ENCODE results near the gene PDE4B. TPM values are rescaled to one million over a fixed set of nuclear protein-coding genes. Genes with fewer than 3 reads are reported as not detected.

Gene PDE4B
- total RNA-seq, 3 donors from 2014 or later, result 8.0 to 207 (median 54.4) TPM

GRCh38 chr1:66197120-66197519 is 404.4 kb downstream of the PDE4B start:
- TF ChIP-seq CTCF (IDR thresholded peaks at IDR 0.05), result no peak
- no peak for TF ChIP-seq POLR2A (IDR thresholded peaks at IDR 0.05)
- TF ChIP-seq POLR2AphosphoS5 (IDR thresholded peaks at IDR 0.05), result no peak
- Histone ChIP-seq H3K36me3 (no peaks in the 10 kb centered on the region), H3K9me3 (no peaks in the 10 kb centered on the region), H3K4me1 (peaks cover 0 to 7% of the 10 kb centered on the region in 2 donors), H3K4me3 (no peak overlapping the region), H3K27me3 (no peaks in the 10 kb centered on the region), H3K27ac (no peak overlapping the region)
- intact Hi-C loops (cut with DNase I; ENCODE audit: low total_unique reads), result no loop called here
- DNase-seq (ENCODE audit: low spot score in 2 of 2), result no peak

GRCh38 chr1:66197785-66198184 is 405.1 kb downstream of the PDE4B start:
- no peak for DNase-seq (ENCODE audit: low spot score in 2 of 2)
- H3K27me3 ChIP-seq, result no peaks in the 10 kb centered on the region
- H3K9me3 ChIP-seq, result no peaks in the 10 kb centered on the region
- intact Hi-C loops (cut with DNase I; ENCODE audit: low total_unique reads), result no loop called here
- H3K27ac ChIP-seq, result no peak overlapping the region
- H3K36me3 ChIP-seq, result no peaks in the 10 kb centered on the region
- no peak for TF ChIP-seq POLR2AphosphoS5 (IDR thresholded peaks at IDR 0.05)
- TF ChIP-seq CTCF (IDR thresholded peaks at IDR 0.05), result no peak
- no peak for TF ChIP-seq POLR2A (IDR thresholded peaks at IDR 0.05)
- no peak overlapping the region for H3K4me3 ChIP-seq
- peaks cover 0 to 7% of the 10 kb centered on the region in 2 donors for H3K4me1 ChIP-seq

GRCh38 chr1:66206563-66207144 is 414.0 kb downstream of the PDE4B start:
- H3K27ac ChIP-seq, result no peak overlapping the region

GRCh38 chr1:66207484-66207883 is 414.8 kb downstream of the PDE4B start:
- no peaks in the 10 kb centered on the region for H3K27me3 ChIP-seq
- no peaks in the 10 kb centered on the region for H3K9me3 ChIP-seq
- H3K36me3 ChIP-seq, result no peaks in the 10 kb centered on the region
- no peaks in the 10 kb centered on the region for H3K4me1 ChIP-seq
- no peak for DNase-seq (ENCODE audit: low spot score in 2 of 2)
- intact Hi-C loops (cut with DNase I; ENCODE audit: low total_unique reads), result no loop called here
- TF ChIP-seq POLR2A (IDR thresholded peaks at IDR 0.05) (no peak), POLR2AphosphoS5 (IDR thresholded peaks at IDR 0.05) (no peak), CTCF (IDR thresholded peaks at IDR 0.05) (no peak)
- no peak overlapping the region for H3K27ac ChIP-seq
- H3K4me3 ChIP-seq, result no peak overlapping the region

More at GRCh38 chr1:66206563-66207144, 414.0 kb downstream of the PDE4B start:
- TF ChIP-seq POLR2A (IDR thresholded peaks at IDR 0.05) (no peak), CTCF (IDR thresholded peaks at IDR 0.05) (no peak), POLR2AphosphoS5 (IDR thresholded peaks at IDR 0.05) (no peak)
- H3K9me3 ChIP-seq, result no peaks in the 10 kb centered on the region
- intact Hi-C loops (cut with DNase I; ENCODE audit: low total_unique reads), result no loop called here
- no peak overlapping the region for H3K4me3 ChIP-seq
- H3K36me3 ChIP-seq, result no peaks in the 10 kb centered on the region
- no peaks in the 10 kb centered on the region for H3K27me3 ChIP-seq
- no peak for DNase-seq (ENCODE audit: low spot score in 2 of 2)
- H3K4me1 ChIP-seq, result no peaks in the 10 kb centered on the region

- TF ChIP-seq POLR2A (IDR thresholded peaks at IDR 0.05), result no peak
- no peak for TF ChIP-seq CTCF (IDR thresholded peaks at IDR 0.05)
- no peak for TF ChIP-seq POLR2AphosphoS5 (IDR thresholded peaks at IDR 0.05)
- Histone ChIP-seq H3K27ac (no peak overlapping the region), H3K4me1 (no peaks in the 10 kb centered on the region), H3K4me3 (no peak overlapping the region), H3K9me3 (no peaks in the 10 kb centered on the region), H3K27me3 (no peaks in the 10 kb centered on the region), H3K36me3 (no peaks in the 10 kb centered on the region)
- intact Hi-C loops (cut with DNase I; ENCODE audit: low total_unique reads), result no loop called here
- no peak for DNase-seq (ENCODE audit: low spot score in 2 of 2)
Measured at GRCh38 chr1:66208632-66209031, 415.9 kb downstream of the PDE4B start.
